WERI-Rb-1 (cell line): ENCODE results near the gene KISS1R.

Source experiments
- DNase-seq: peaks from one replicate; pipeline ENCODE4 v3.0.0-alpha.2; 2020
- H3K27ac ChIP-seq: fragments of 250-450 bp; sonication (Bioruptor Pico); 2 replicates; pipeline ENCODE4 v1.5.1; 2020; ENCODE audit warnings: mild to moderate bottlenecking, moderate library complexity
- H3K27me3 ChIP-seq: fragments of 250-450 bp; sonication (Bioruptor Pico); 2 replicates; pipeline ENCODE4 v1.5.1; 2021; ENCODE audit warnings: mild to moderate bottlenecking, low read depth, moderate library complexity; ENCODE audit not compliant: insufficient read depth, severe bottlenecking
- H3K36me3 ChIP-seq: fragments of 250-450 bp; sonication (Bioruptor Pico); 2 replicates; pipeline ENCODE4 v1.5.1; 2020; ENCODE audit warnings: mild to moderate bottlenecking, moderate library complexity
- H3K4me3 ChIP-seq: 2 replicates; pipeline ENCODE4 v1.5.1; 2011; ENCODE audit warnings: low read depth, mild to moderate bottlenecking, control low read depth, low read length
- H3K9me3 ChIP-seq: fragments of 250-450 bp; sonication (Bioruptor Pico); 2 replicates; pipeline ENCODE4 v1.5.1; 2021; ENCODE audit warnings: mild to moderate bottlenecking, moderate library complexity; ENCODE audit not compliant: severe bottlenecking
- TF ChIP-seq, protein P1 (sequence below): IDR thresholded peaks from 2 replicates; pipeline ENCODE4 v1.5.1; 2011; ENCODE audit warnings: low read depth, mild to moderate bottlenecking, control low read depth, inconsistent platforms, low read length

Gene KISS1R

DNA sequence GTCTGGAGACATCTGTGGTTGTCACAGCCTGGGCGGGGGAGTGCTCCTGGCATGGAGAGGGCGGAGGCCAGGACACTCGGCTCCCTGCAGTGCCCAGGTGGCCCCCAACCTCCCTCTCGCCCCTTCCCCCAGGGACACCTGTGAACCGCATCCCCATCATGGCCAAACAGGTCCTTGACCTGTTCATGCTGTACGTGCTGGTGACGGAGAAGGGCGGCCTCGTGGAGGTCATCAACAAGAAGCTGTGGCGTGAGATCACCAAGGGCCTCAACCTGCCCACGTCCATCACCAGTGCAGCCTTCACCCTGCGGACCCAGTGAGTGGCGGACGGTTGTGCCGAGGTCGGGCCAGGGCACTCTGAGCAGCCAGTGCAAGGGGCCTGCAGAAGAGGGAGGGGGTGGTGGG lies 47.0 kb downstream of the KISS1R start:
- TF ChIP-seq, protein P1, sequence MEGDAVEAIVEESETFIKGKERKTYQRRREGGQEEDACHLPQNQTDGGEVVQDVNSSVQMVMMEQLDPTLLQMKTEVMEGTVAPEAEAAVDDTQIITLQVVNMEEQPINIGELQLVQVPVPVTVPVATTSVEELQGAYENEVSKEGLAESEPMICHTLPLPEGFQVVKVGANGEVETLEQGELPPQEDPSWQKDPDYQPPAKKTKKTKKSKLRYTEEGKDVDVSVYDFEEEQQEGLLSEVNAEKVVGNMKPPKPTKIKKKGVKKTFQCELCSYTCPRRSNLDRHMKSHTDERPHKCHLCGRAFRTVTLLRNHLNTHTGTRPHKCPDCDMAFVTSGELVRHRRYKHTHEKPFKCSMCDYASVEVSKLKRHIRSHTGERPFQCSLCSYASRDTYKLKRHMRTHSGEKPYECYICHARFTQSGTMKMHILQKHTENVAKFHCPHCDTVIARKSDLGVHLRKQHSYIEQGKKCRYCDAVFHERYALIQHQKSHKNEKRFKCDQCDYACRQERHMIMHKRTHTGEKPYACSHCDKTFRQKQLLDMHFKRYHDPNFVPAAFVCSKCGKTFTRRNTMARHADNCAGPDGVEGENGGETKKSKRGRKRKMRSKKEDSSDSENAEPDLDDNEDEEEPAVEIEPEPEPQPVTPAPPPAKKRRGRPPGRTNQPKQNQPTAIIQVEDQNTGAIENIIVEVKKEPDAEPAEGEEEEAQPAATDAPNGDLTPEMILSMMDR: no peak

DNA sequence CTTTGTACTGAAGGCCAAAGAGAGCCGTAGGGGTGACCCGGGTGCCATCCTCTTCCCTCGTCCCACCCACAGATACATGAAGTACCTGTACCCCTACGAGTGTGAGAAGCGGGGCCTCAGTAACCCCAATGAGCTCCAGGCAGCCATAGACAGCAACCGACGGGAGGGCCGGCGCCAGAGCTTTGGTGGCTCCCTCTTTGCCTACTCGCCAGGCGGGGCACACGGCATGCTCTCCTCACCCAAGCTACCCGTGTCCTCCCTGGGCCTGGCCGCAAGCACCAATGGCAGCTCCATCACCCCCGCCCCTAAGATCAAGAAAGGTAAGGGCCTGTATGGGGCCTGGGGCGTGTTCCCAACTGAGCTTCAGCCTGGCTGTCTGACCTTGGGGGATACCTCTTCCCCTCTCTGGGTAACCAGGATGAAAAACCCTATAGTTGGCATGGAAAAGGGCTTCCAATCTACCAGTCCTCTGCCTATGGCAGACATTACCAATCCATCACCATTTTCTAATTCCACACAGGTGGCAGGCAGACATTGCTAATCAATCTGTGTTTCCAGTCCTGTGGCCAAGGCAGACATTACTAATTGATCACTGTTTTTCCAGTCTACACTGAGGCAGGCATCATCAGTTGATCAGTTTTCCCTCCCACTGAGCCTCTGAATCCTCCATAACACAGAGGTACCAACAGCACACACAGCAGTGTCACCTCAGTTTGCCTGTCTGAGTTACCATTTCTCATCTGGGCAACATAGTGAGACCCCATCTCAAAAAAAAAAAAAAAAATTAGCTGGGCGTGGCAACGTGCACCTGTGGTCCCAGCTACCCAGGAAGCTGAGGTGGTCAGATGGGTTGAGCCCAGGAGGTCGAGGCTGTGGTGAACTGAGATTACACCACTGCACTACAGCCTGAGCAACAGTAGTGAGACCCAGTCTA lies 47.9 kb downstream of the KISS1R start:
- no peak overlapping the region for H3K27ac ChIP-seq
- no peaks in the 10 kb centered on the region for H3K27me3 ChIP-seq
- peaks cover 7% of the 10 kb centered on the region for H3K9me3 ChIP-seq
- DNase-seq: no peak
- TF ChIP-seq, protein P1: no peak
- H3K36me3 ChIP-seq: peaks cover 77% of the 10 kb centered on the region
- H3K4me3 ChIP-seq: no peak overlapping the region

More for the DNA sequence above, 47.0 kb downstream of the KISS1R start:
- H3K27ac ChIP-seq: no peak overlapping the region
- DNase-seq: no peak
- peaks cover 7% of the 10 kb centered on the region for H3K9me3 ChIP-seq
- no peaks in the 10 kb centered on the region for H3K27me3 ChIP-seq
- no peak overlapping the region for H3K4me3 ChIP-seq
- H3K36me3 ChIP-seq: peaks cover 75% of the 10 kb centered on the region

DNA sequence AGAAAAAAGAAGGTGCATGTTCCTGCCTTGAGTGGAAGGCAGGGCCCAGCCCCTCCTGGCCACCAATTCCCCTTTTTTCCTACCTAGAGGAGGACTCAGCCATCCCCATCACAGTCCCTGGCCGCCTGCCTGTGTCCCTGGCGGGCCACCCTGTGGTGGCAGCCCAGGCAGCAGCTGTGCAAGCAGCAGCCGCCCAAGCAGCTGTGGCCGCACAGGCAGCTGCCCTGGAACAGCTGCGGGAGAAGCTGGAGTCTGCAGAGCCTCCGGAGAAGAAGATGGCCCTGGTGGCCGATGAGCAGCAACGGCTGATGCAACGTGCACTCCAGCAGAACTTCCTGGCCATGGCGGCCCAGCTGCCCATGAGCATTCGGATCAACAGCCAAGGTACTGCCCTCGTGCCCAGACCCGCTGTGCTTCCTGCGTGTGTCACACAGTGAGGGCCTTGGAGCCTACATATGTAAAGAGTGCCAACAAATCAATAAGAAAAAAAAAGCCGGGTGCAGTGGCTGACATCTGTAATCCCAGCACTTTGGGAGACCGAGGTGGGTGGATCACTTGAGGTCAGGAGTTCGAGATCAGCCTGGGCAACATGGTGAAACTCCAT lies 49.5 kb downstream of the KISS1R start:
- H3K36me3 ChIP-seq: peaks cover 77% of the 10 kb centered on the region

More for the DNA sequence above, 49.5 kb downstream of the KISS1R start:
- Histone ChIP-seq H3K4me3 (no peak overlapping the region), H3K27ac (no peak overlapping the region), H3K9me3 (peaks cover 17% of the 10 kb centered on the region), H3K27me3 (no peaks in the 10 kb centered on the region)
- TF ChIP-seq, protein P1: no peak
- no peak for DNase-seq
